Stimulated activated CD4-positive, alpha-beta T cell treated with anti-CD3 and anti-CD28 coated beads, Interleukin-1b, Interleukin-23, amount 100 ng/mL, for 1 hour (primary cell): ENCODE measurements around the gene NLRC4.
A peak's percentile ranks its signal among the peaks of the same experiment; 100 is the strongest.
"Not testable (repeated sequence)": the region's sequence is repeated elsewhere in the genome, so short reads cannot be mapped to it uniquely, and the experiment has no call there.

ENCODE experiments used
- DNase-seq, 2 donors: peaks; one replicate each; pipeline ENCODE4 v3.0.0-alpha.2; 2020; ENCODE audit warnings: low read depth in 2 of 2

The NLRC4 gene, protein sequence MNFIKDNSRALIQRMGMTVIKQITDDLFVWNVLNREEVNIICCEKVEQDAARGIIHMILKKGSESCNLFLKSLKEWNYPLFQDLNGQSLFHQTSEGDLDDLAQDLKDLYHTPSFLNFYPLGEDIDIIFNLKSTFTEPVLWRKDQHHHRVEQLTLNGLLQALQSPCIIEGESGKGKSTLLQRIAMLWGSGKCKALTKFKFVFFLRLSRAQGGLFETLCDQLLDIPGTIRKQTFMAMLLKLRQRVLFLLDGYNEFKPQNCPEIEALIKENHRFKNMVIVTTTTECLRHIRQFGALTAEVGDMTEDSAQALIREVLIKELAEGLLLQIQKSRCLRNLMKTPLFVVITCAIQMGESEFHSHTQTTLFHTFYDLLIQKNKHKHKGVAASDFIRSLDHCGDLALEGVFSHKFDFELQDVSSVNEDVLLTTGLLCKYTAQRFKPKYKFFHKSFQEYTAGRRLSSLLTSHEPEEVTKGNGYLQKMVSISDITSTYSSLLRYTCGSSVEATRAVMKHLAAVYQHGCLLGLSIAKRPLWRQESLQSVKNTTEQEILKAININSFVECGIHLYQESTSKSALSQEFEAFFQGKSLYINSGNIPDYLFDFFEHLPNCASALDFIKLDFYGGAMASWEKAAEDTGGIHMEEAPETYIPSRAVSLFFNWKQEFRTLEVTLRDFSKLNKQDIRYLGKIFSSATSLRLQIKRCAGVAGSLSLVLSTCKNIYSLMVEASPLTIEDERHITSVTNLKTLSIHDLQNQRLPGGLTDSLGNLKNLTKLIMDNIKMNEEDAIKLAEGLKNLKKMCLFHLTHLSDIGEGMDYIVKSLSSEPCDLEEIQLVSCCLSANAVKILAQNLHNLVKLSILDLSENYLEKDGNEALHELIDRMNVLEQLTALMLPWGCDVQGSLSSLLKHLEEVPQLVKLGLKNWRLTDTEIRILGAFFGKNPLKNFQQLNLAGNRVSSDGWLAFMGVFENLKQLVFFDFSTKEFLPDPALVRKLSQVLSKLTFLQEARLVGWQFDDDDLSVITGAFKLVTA

DNA sequence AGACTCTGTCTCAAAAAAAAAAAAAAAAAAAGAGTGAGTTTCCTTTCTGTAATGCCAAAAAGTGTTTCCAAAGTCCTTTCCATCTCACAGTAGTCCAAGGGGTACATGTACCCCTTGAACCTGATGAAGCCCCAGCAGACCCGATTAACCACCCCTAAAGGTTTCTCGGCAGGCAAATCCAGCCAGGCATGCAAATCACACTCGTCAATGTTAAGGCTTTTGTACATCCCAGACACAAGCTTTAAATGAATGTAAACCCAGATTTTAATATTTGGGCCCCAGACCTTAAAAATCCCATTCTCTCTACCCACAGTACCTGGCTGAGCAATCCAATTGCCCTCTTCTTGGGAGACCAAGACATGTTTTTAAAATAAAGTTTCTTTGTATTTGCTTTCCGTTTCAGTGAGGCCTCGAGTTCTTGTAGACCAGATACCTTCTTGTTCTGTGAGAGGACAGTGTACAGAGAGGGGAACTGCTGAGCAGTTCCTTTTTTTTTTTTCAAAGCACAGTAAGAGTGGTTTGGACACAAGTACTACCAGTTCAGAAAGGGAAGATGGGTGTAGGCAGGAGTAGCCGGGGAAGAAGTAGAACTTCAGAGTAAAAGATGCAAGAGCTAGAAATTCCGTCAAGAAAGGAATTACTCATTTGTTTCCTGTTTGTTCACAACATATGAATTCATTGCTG, at the start of gene NLRC4:
NLRC4 (minus strand) TSS at position 465 of the 684 bp plus-strand sequence. CDS start 8,111 bp downstream, outside the sequence.
- DNase-seq, result no peak

DNA sequence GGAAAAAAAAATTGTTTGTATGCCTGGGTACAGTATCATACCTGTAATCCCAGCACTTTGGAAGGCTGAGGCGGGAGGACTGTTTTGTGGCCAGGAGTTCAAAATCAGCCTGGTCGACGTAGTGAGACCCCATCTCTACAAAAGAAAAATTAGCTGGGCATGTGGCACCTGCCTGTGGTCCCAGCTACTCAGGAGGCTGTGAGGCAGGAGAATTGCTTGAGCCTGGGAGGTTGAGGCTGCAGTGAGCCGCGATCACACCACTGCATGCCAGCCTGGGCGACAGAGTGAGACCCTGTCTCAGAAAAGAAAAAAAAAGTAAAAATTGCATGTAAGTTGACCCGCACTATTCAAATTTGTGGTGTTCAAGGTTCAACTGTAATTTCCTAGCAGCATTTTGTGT, 45.9 kb upstream of the NLRC4 start:
- no peak for DNase-seq

DNA sequence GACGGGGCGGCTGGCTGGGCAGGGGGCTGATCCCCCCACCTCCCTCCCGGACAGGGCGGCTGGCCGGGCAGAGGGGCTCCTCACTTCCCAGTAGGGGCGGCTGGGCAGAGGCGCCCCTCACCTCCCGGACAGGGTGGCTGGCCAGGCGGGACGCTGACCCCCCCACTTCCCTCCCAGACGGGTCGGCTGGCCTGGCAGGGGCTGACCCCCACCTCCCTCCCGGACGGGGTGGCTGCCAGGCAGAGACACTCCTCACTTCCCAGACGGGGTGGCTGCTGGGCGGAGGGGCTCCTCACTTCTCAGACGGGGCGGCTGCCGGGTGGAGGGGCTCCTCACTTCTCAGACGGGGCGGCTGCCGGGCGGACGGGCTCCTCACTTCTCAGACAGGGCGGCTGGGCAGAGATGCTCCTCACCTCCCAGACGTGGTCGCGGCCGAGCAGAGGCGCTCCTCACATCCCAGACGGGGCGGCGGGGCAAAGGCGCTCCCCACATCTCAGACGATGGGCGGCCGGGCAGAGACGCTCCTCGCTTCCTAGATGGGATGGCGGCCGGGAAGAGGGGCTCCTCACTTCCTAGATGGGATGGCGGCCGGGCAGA, 29.4 kb upstream of the NLRC4 start:
- not testable (repeated sequence) for DNase-seq

DNA sequence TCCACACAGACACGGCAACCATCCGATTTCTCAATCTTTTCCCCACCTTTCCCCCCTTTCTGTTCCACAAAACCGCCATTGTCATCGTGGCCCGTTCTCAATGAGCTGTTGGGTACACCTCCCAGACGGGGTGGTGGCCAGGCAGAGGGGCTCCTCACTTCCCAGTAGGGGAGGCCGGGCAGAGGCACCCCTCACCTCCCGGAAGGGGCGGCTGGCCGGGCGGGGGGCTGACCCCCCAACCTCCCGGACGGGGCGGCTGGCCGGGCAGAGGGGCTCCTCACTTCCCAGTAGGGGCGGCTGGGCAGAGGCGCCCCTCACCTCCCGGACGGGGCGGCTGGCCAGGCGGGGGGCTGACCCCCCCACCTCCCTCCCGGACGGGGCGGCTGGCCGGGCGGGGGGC, 28.8 kb upstream of the NLRC4 start:
- DNase-seq, result not testable (repeated sequence)

DNA sequence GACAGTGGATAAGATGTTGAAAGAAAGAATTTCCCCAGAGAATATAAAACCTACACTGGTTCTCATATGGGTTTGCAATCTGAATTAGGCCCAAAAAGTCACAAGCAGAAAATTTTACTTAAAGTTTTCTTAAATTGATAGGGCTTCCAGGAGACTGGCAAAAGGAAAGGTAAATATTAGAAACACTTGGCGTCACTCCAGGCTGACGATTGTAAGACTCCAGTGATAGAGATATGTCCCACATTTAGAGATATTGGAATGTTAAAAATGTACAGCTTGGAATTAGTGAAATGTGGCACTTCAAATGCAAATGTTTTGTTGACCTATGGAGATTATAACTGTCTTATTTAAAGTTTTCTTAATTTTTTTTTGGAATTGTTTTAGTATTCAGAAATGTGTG, 27.1 kb upstream of the NLRC4 start:
- no peak for DNase-seq

DNA sequence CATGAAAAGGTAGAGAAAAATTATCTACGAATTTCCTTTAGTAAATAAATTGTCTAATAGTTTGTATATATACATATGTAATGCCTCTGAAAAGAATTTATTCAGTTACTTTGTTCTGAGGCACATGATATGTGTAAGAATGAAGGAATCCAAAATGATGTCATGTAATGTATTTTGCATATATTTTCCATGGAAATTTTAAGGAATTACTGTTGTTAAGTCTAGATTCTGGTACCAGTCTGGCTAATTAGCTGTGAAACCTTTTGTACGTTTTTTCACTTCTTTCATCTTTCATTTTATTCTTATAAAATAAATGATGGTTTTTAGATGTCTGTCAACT, 25.3 kb upstream of the NLRC4 start:
- DNase-seq, result no peak

DNA sequence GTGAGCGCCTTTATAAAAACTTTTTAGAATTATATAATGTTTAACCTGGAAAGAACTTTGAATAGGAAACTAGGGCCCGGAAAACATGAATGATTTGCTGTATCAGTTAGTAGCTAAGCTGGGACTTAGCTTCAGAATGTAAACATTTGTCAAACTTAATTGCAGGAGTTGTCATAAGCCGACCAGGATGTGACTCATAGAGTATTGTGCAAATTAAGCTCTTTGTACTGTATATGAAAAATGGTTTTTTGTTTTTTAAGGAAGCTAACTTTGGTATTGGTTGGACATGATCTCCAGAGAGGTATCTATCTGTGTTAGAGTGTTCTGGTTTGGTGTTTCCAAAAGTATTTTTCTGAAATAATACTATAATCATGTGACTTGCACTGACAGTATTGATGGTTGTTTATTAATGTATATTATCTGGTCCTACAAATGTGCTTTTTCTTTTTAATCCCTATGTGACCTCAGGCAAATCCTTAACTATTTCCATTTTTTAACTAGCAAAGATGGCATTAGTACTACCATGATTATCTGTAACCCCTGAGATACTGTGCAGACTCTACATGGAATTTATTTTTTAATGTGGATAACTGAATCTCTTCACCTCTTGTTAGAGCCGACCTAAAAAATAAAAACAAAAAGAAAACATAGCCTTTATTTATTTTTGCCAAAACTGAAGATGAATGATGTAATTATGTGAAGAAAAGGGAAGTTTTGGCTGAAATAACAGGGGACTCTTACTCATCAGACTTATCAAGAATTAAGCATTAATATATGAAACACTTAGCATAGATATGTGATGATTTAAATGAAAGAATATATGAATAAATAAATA, 24.7 kb upstream of the NLRC4 start:
- DNase-seq, result no peak

DNA sequence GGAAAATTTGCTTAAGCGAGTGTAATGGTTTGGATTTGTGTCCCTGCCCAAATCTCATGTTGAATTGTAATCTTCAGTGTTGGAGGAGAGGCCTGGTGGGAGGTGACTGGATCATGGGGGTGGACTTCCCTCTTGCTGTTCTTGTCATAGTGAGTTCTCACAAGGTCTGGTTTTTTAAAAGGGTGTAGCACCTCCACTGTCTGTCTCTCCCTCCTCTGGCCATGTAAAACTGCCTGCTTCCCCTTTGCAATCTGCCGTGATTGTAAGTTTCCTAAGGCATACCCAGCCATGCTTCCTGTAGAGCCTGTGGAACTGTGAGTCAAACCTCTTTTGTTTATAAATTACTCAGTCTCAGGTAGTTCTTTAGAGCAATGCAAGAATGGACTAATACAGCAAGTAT, 19.6 kb upstream of the NLRC4 start:
- DNase-seq, result no peak

DNA sequence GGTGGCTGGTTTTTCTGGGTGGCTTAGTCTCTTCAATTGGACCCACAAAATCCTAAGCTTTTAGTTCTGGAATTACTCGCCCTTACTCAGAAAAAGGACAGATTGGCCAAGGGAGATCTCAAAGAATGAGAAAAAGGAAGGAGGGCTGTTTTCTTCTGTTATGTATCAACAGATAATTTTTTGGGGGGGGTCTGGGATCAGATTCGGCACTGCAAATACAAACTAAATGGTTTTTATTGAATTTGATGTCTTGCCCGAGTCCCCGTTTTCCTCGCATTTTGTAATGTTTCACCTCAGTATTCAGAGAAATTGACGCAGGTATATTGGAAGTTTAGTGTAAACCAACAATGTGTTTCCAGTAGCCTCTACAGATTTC, 13.8 kb upstream of the NLRC4 start:
- no peak for DNase-seq

DNA sequence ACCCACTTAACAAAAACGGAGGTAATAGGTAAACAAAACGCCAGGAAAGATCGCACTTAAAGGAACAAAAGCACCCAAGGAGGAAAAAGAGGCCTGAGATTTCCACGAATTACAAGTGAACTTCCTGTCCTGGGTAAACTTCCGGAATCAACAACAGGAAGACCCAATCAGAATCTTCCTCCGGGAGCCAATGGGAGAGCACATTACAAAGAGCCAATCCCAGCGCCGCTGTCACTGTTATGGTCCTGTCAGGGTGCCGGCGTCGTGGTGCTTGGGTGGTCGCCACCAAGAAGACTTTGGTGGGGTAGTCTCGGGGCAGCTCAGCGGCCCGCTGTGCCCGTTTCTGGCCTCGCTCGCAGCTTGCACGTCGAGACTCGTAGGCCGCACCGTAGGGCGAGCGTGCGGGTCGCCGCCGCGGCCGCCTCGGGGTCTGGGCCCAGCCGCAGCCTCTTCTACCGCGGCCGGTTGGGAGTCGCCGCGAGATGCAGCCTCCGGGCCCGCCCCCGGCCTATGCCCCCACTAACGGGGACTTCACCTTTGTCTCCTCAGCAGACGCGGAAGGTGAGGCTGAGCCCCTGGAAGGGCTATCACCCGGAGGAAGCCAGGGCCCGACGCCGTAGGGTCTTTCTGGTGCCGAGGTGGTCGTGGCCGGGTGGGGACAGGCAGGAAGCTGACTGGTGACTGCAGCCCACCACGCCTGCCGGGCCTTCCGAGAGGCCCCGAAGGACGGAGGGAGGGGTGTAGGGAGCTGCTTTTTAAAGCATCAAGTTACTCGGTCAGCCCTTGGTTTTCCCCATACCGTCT, 13.2 kb upstream of the NLRC4 start, which contains the start of gene YIPF4:
YIPF4 (plus strand) TSS at position 231 of the 804 bp plus-strand sequence; CDS start at position 483, 252 bp downstream.
- DNase-seq, result peak; percentile 65 to 82

DNA sequence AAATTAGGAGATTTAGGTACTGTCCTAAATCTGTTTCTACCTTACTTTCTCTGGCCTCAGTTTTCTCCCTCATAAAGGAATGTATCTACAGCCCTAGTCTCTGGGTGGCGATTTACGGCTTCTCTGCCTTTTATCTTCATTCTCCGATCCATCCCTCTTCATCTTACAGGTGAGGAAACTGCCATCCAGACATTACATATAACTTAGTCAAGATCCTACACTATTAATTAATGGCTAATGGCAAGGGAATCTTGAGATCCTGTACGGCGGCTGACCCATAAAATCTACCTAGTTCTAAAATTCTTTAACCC, 12.6 kb upstream of the NLRC4 start:
- no peak for DNase-seq

DNA sequence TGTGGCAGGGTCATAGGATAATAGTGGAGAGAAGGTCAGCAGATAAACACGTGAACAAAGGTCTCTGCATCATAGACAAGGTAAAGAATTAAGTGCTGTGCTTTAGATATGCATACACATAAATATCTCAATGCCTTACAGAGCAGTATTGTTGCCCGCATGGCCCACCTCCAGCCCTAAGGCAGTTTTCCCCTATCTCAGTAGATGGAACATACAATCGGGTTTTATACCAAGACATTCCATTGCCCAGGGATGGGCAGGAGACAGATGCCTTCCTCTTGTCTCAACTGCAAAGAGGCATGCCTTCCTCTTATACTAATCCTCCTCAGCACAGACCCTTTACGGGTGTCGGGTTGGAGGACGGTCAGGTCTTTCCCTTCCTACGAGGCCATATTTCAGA, 11.1 kb upstream of the NLRC4 start:
- DNase-seq, result not testable (repeated sequence)

DNA sequence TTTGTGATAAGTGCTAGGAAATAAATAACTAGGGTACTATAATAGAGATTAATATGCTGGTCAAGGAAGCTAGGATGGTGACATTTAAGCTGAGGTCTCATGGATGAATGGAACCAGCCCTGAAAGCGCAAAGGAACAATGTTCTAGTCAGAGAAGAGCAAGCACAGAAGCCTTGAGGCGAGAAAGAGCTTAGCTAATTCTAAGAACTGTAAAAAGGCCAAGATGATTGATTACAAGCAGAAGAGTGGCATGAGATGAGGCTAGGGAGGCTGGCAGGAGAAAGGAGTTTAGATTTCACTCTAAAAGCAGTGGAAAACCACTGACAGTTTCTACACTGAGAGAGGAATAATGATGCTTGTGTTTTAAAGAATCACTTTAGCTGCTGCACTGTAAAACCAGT, 9.6 kb upstream of the NLRC4 start:
- DNase-seq, result no peak

DNA sequence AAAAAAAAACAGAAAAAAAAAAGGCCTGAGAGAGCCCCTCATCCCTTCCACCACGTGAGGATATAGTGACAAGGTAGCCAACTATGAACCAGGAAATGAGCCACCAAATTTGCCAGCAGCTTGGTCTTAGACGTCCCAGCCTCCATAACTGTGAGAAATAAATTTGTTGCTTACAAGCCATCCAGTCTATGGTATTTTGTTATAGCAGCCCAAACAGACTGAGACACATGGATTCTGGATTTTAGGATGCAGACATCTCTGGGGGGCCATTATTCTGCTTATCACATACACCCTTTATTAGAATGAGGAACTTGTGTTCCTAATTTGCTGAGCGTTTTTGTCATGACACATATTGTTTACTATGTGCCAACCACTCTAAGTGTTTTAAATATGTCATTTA, 7.6 kb upstream of the NLRC4 start:
- DNase-seq, result no peak

DNA sequence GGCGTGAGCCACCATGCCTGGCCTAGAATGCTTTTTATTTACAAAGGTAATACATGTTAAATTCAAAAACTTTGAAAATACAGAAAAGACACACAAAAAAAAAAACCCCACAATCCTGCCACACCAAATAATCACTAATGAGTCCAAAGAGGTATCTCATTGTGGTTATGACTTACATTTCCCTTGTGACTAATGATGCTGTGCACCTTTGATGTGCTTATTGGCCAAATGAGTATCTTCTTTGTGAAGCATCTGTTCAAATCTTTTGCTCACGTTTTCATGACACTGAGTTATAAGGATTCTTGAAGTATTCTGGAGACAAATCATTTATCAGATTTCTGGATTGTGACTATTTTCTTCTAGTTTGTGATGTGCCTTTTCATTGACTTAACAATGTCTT, 6.4 kb upstream of the NLRC4 start:
- no peak for DNase-seq

DNA sequence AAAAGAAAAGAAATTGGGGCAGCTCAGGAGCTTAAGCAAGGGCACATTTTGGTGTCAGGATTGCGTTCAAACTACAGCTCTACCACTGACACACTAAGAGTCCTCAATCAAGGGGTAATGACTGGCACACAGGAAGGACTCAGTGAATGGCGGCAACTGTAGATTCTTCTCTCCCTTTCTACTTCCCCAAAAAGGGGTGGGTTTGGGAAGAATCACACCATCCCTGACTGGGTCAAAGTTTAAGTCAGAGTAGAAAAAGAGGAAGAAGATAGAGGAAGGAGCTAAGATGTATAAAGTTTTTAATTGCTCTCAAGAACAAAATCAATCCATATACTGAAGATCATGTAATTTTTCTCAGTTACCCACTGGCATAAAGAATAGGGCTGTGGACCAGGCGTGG, 2.6 kb downstream of the NLRC4 start:
- no peak for DNase-seq

DNA sequence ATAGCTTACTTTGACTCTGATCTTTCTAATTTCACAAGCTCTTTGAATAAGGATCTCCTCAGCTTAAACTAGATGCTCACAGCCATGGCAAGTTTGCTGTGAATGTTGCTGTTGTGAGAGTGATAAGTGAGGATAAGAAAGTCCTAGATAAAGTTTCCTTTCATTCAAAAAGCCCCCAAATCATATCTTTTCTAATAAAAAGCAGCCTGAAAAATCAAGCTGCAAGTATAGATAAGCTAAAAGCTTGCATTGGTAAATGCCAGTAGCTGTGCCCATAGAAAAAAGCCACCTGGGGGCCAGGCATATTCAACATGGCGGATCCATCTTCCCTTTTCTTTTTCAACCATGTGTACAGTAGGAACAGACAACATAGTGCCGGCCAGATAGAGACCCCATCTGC, 4.3 kb downstream of the NLRC4 start:
- no peak for DNase-seq

DNA sequence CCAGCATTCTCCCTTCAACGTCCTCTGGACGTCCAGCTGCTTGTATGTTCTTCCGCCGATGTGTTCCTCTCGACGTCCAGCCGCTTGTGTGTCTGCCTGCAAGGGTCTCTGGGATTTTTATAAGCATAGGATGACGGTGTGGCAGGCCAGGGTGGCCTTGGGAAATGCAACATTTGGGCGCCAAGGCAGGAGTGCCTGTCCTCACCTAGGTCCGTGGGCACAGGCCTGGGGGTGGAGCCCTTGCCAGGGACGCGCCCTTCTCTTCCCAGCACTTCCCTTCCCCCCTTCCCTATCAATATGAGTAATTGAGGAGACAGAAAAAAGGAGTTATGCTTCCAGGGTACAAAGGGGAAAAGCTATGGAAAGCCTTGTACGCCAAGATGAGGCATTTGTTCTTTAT, 6.4 kb downstream of the NLRC4 start:
- DNase-seq, result no peak

DNA sequence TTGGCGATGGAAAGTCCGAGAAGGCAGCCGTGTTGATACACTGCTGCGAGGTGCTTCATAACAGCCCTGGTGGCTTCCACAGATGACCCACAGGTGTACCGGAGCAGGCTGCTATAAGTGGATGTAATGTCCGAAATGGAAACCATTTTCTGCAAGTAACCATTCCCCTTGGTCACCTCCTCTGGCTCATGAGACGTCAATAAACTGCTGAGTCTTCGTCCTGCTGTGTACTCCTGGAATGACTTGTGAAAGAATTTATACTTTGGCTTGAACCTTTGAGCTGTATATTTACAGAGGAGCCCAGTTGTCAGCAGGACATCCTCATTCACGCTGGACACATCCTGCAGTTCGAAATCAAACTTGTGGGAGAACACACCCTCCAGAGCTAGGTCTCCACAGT, 14.4 kb downstream of the NLRC4 start:
- DNase-seq, result no peak

DNA sequence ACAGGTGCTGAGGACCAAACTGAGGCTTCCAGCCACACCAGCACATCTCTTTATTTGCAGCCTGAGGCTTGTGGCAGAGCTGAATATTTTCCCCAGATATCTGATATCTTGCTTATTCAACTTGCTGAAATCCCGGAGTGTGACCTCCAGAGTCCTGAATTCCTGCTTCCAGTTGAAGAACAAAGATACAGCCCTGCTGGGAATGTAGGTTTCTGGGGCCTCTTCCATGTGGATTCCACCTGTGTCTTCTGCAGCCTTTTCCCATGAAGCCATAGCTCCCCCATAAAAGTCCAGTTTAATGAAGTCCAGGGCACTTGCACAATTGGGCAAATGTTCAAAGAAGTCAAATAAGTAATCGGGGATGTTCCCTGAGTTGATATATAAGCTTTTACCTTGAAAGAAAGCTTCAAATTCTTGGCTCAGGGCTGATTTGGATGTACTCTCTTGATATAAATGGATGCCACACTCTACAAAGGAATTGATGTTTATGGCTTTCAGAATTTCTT, 14.9 kb downstream of the NLRC4 start:
- no peak for DNase-seq
